HepG2 (cell line): ENCODE results near the gene TBL3. TPM values are rescaled to one million over a fixed set of nuclear protein-coding genes. Genes with fewer than 3 reads are reported as not detected.

Experiments
- CSRNP2 ChIP-seq: sonication (generic); formaldehyde crosslinking; conservative IDR thresholded peaks from 2 replicates; pipeline ENCODE4 v1.8.0; 2022; ENCODE audit warnings: low read depth, missing genetic modification reagents
- DRAP1 ChIP-seq: IDR thresholded peaks from 2 replicates; pipeline ENCODE4 v1.6.1; 2016; ENCODE audit warnings: missing genetic modification reagents, missing compliant biosample characterization
- ETV6 ChIP-seq: sonication (generic); formaldehyde crosslinking; conservative IDR thresholded peaks from 2 replicates; pipeline ENCODE4 v1.4.0; 2020; ENCODE audit warnings: missing genetic modification reagents
- FLYWCH1 ChIP-seq: sonication (generic); formaldehyde crosslinking; IDR thresholded peaks from 2 replicates; pipeline ENCODE4 v1.8.1; 2023; ENCODE audit warnings: mild to moderate bottlenecking, missing genetic modification reagents
- KLF6 ChIP-seq: IDR thresholded peaks from 2 replicates; pipeline ENCODE4 v1.8.0; 2016; ENCODE audit warnings: missing biosample characterization, missing genetic modification reagents
- MBNL3 ChIP-seq: fragments of 250-450 bp; sonication (Bioruptor Pico); conservative IDR thresholded peaks from 2 replicates; pipeline ENCODE4 v1.8.0; 2022; ENCODE audit warnings: mild to moderate bottlenecking, inconsistent platforms
- MNT ChIP-seq: fragments of 450-650 bp; IDR thresholded peaks from 2 replicates; pipeline ENCODE4 v1.6.1; 2016
- NFAT5 ChIP-seq: sonication (generic); formaldehyde crosslinking; IDR thresholded peaks from 2 replicates; pipeline ENCODE4 v1.4.0; 2020; ENCODE audit warnings: missing genetic modification reagents
- STAT5B ChIP-seq: sonication (generic); formaldehyde crosslinking; IDR thresholded peaks from 2 replicates; pipeline ENCODE4 v1.4.0; 2020; ENCODE audit warnings: missing genetic modification reagents
- TBX3 ChIP-seq: fragments of 450-650 bp; IDR thresholded peaks from 2 replicates; pipeline ENCODE4 v1.6.1; 2017; ENCODE audit warnings: antibody characterized with exemption, mild to moderate bottlenecking, inconsistent platforms, borderline replicate concordance
- ZBTB3 ChIP-seq: sonication (generic); formaldehyde crosslinking; IDR thresholded peaks from 2 replicates; pipeline ENCODE4 v1.4.0; 2020; ENCODE audit warnings: low read depth, mild to moderate bottlenecking, moderate library complexity, missing genetic modification reagents, borderline replicate concordance
- ZFP36L1 ChIP-seq: sonication (generic); formaldehyde crosslinking; IDR thresholded peaks from 2 replicates; pipeline ENCODE4 v1.8.0; 2022; ENCODE audit warnings: mild to moderate bottlenecking, missing genetic modification reagents, moderate library complexity
- ZFP91 ChIP-seq: sonication (generic); formaldehyde crosslinking; IDR thresholded peaks from 2 replicates; pipeline ENCODE4 v1.9.0; 2022; ENCODE audit warnings: missing genetic modification reagents, mild to moderate bottlenecking, borderline replicate concordance
- ZNF607 ChIP-seq: sonication (generic); formaldehyde crosslinking; IDR thresholded peaks from 2 replicates; pipeline ENCODE4 v1.5.1; 2020; ENCODE audit warnings: missing genetic modification reagents, mild to moderate bottlenecking, borderline replicate concordance
- ZNF784 ChIP-seq: sonication (generic); formaldehyde crosslinking; IDR thresholded peaks from 2 replicates; pipeline ENCODE4 v1.5.1; 2020; ENCODE audit warnings: missing genetic modification reagents, mild to moderate bottlenecking, borderline replicate concordance
- polyA plus RNA-seq, 8 experiments: library from polyadenylated mRNA; depleted of rRNA in 3 of 8; stranded (reverse) in 7 of 8; unstranded in 1 of 8; fragments of >200 nt; fragmentation: Illumina TruSeq in 4 of 8; extraction: Trizol in 4 of 8; gene quantifications; 2 replicates each; pipeline versions ENCODE4 v1.2.1 to v1.2.3, GENCODE V29; 2011 to 2016; ENCODE audit warnings: low read depth in 4 of 8, missing spikeins in 1 of 8, mixed read lengths in 1 of 8; ENCODE audit not compliant: insufficient read depth in 1 of 8
- total RNA-seq, 5 experiments: library from RNA; depleted of rRNA; stranded (reverse); fragments of >200 nt; fragmentation: Illumina TruSeq; extraction: Trizol; gene quantifications; 2 replicates each; pipeline ENCODE4 v1.2.3, GENCODE V29; 2016; ENCODE audit warnings: low read depth in 1 of 5

TBL3 gene
- total and polyA plus RNA-seq, 2 of the 13 experiments (the other 11 are each of a cell fraction or from before 2014, with no cell fraction given), result 16.8 to 38.0 TPM

- TF ChIP-seq DRAP1 (CRISPR knock-in tag), result no peak
- TF ChIP-seq ZBTB3 (CRISPR knock-in tag), result no peak
- no peak for TF ChIP-seq ZNF607
- no peak for TF ChIP-seq ZFP36L1
- no peak for TF ChIP-seq NFAT5 (CRISPR knock-in tag)
- TF ChIP-seq CSRNP2 (CRISPR knock-in tag), result no peak
- TF ChIP-seq FLYWCH1 (CRISPR knock-in tag), result no peak
- no peak for TF ChIP-seq MNT
- no peak for TF ChIP-seq ZNF784 (CRISPR knock-in tag)
- TF ChIP-seq MBNL3 (CRISPR knock-in tag), result no peak
- no peak for TF ChIP-seq TBX3
- no peak for TF ChIP-seq ETV6 (CRISPR knock-in tag)
- no peak for TF ChIP-seq KLF6 (CRISPR knock-in tag)
- no peak for TF ChIP-seq STAT5B (CRISPR knock-in tag)
- TF ChIP-seq ZFP91, result no peak
Measured at GRCh38 chr16:1960665-1961630, 10.9 kb upstream of the TBL3 start (continued).
